Loucy (cell line): ENCODE measurements around the gene NLRP2B.

ENCODE experiments used
- H2AFZ ChIP-seq: fragments of 200-600 bp; sonication (generic); 2 replicates; pipeline ENCODE4 v1.6.0; 2016; ENCODE audit warnings: antibody characterized with exemption, mild to moderate bottlenecking, low read length, moderate library complexity
- H3F3A ChIP-seq: fragments of 200-600 bp; 2 replicates; pipeline ENCODE4 v1.6.0; 2016; ENCODE audit warnings: antibody characterized with exemption, low read depth, mild to moderate bottlenecking
- H3K27me3 ChIP-seq: fragments of 200-600 bp; sonication (generic); 2 replicates; pipeline ENCODE4 v1.6.1; 2014; ENCODE audit warnings: low read length, mild to moderate bottlenecking; ENCODE audit not compliant: insufficient read depth, poor library complexity, severe bottlenecking
- H3K36me3 ChIP-seq: fragments of 200-600 bp; sonication (generic); 2 replicates; pipeline ENCODE4 v1.6.1; 2016; ENCODE audit warnings: low read length; ENCODE audit not compliant: insufficient read depth
- H3K4me1 ChIP-seq: fragments of 200-600 bp; sonication (generic); 2 replicates; pipeline ENCODE4 v1.5.1; 2014; ENCODE audit warnings: low read length, mild to moderate bottlenecking; ENCODE audit not compliant: insufficient read depth, poor library complexity, severe bottlenecking
- H3K4me2 ChIP-seq: fragments of 200-600 bp; sonication (generic); 2 replicates; pipeline ENCODE4 v1.6.0; 2014; ENCODE audit warnings: antibody characterized with exemption, low read length, low read depth, mild to moderate bottlenecking; ENCODE audit not compliant: poor library complexity, severe bottlenecking
- H3K4me3 ChIP-seq: fragments of 200-600 bp; sonication (generic); 2 replicates; pipeline ENCODE4 v1.5.1; 2014; ENCODE audit warnings: low read length, mild to moderate bottlenecking, mixed read lengths; ENCODE audit not compliant: poor library complexity, severe bottlenecking
- H3K79me2 ChIP-seq: fragments of 200-600 bp; sonication (generic); 2 replicates; pipeline ENCODE4 v1.6.1; 2014; ENCODE audit warnings: low read length; ENCODE audit not compliant: insufficient read depth
- H3K9ac ChIP-seq: fragments of 200-600 bp; sonication (generic); 2 replicates; pipeline ENCODE4 v1.6.0; 2014; ENCODE audit warnings: mild to moderate bottlenecking, low read depth, low read length, moderate library complexity; ENCODE audit not compliant: poor library complexity, severe bottlenecking
- H3K9me2 ChIP-seq: fragments of 200-600 bp; sonication (generic); replicated peaks from 2 replicates; pipeline ENCODE4 v1.6.1; 2016; ENCODE audit warnings: low read depth, low read length, mixed read lengths
- H3K9me3 ChIP-seq: fragments of 200-600 bp; sonication (generic); 2 replicates; pipeline ENCODE4 v1.6.1; 2014; ENCODE audit warnings: mild to moderate bottlenecking, antibody characterized with exemption, low read length, low read depth; ENCODE audit not compliant: insufficient read depth
- H4K20me1 ChIP-seq: fragments of 200-600 bp; sonication (generic); 2 replicates; pipeline ENCODE4 v1.6.0; 2014; ENCODE audit warnings: antibody characterized with exemption, low read length, mild to moderate bottlenecking; ENCODE audit not compliant: insufficient read depth, poor library complexity, severe bottlenecking
- EZH2phosphoT487 ChIP-seq: fragments of 200-600 bp; IDR thresholded peaks from 2 replicates; pipeline ENCODE4 v1.6.1; 2018; ENCODE audit warnings: antibody characterized with exemption, mild to moderate bottlenecking, moderate library complexity, borderline replicate concordance
- TF ChIP-seq, protein P1 (sequence below): fragments of 200-600 bp; sonication (generic); conservative IDR thresholded peaks from 2 replicates; pipeline ENCODE4 v1.5.1; 2014; ENCODE audit warnings: mild to moderate bottlenecking, antibody characterized with exemption, low read length

Gene NLRP2B

DNA sequence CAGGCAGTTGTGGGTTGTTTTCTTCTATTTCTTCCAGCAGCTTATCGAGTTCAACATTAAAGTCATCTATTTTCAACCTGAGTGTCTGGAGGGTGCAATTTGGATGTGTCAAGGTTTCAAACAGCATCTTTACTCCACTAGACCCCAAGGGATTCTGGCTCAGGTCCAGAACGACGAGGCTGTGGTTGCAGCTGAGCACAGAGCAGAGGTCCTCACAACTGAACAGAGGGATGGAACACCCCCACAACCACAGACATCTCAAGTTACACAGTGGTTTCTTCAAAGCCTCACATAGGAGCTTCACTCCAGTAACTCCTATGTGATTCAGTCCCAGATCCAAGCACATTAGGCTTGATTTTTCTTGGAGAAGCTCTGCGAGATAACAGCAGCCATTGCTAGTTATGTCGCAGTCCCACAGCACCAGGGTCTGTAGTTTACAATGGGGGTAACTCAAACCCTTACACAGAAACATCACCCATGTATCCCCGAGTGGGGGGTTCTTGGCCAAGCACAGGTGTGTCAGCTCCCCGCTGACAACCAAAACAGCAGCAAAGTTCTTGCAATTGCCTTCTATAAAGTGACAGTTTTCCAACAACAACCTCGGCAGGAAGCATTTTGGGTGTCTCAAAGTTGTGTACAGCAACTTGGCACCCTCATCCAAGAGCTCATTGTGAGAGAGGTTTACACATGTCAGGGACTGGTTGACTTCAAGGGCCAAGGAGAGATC, 2.8 kb downstream of the NLRP2B start:
- Histone ChIP-seq H3K79me2 (no peaks in the 10 kb centered on the region), H3K4me2 (no peak overlapping the region), H3K27me3 (no peaks in the 10 kb centered on the region), H3K4me1 (no peaks in the 10 kb centered on the region), H3K9me3 (no peaks in the 10 kb centered on the region), H4K20me1 (no peaks in the 10 kb centered on the region), H3K4me3 (no peak overlapping the region), H3K9me2 (no peaks in the 10 kb centered on the region), H3K9ac (no peak overlapping the region), H3F3A (no peaks in the 10 kb centered on the region), H2AFZ (no peak overlapping the region), H3K36me3 (no peaks in the 10 kb centered on the region)
- TF ChIP-seq EZH2phosphoT487 = no peak
- TF ChIP-seq, protein P1, sequence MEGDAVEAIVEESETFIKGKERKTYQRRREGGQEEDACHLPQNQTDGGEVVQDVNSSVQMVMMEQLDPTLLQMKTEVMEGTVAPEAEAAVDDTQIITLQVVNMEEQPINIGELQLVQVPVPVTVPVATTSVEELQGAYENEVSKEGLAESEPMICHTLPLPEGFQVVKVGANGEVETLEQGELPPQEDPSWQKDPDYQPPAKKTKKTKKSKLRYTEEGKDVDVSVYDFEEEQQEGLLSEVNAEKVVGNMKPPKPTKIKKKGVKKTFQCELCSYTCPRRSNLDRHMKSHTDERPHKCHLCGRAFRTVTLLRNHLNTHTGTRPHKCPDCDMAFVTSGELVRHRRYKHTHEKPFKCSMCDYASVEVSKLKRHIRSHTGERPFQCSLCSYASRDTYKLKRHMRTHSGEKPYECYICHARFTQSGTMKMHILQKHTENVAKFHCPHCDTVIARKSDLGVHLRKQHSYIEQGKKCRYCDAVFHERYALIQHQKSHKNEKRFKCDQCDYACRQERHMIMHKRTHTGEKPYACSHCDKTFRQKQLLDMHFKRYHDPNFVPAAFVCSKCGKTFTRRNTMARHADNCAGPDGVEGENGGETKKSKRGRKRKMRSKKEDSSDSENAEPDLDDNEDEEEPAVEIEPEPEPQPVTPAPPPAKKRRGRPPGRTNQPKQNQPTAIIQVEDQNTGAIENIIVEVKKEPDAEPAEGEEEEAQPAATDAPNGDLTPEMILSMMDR = no peak

GRCh38 chrX:57675320-57675719, 4.7 kb downstream of the NLRP2B start:
- no peaks in the 10 kb centered on the region for H3F3A ChIP-seq

DNA sequence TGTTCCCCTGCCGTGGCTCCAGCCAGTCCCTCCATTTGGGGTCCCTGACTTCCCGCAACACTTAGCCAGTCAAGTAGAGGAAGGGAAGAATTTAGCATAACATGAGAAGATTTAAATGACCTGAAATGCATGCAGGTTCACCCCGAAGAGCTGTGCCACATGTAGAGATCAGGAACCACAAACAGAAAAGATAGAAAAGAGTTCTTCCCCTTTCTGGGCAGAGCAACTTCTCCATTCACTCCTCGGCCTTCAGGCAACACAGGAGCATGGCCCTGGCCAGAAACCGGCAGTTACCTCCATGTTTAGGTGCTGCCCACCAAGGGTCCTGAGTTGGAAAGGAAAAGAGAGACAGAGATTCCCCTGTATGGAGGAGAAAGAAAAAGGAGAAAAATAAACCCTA, 5.2 kb downstream of the NLRP2B start:
- Histone ChIP-seq H3K4me1 (no peaks in the 10 kb centered on the region), H4K20me1 (no peaks in the 10 kb centered on the region), H3K9me2 (no peaks in the 10 kb centered on the region), H3K4me3 (no peak overlapping the region), H3F3A (no peaks in the 10 kb centered on the region), H2AFZ (no peak overlapping the region), H3K9ac (no peak overlapping the region), H3K4me2 (no peak overlapping the region), H3K79me2 (no peaks in the 10 kb centered on the region), H3K27me3 (no peaks in the 10 kb centered on the region), H3K36me3 (no peaks in the 10 kb centered on the region), H3K9me3 (no peaks in the 10 kb centered on the region)
- no peak for TF ChIP-seq EZH2phosphoT487
- TF ChIP-seq, protein P1 = no peak

More at GRCh38 chrX:57675320-57675719, 4.7 kb downstream of the NLRP2B start:
- Histone ChIP-seq H3K9me3 (no peaks in the 10 kb centered on the region), H3K9ac (no peak overlapping the region), H3K9me2 (no peaks in the 10 kb centered on the region), H3K79me2 (no peaks in the 10 kb centered on the region), H3K4me3 (no peak overlapping the region), H3K4me2 (no peak overlapping the region), H2AFZ (no peak overlapping the region), H3K4me1 (no peaks in the 10 kb centered on the region), H3K36me3 (no peaks in the 10 kb centered on the region), H3K27me3 (no peaks in the 10 kb centered on the region), H4K20me1 (no peaks in the 10 kb centered on the region)
- TF ChIP-seq EZH2phosphoT487 = no peak
- TF ChIP-seq, protein P1 = no peak
